ENCODE data around the gene NDNF.
A peak's percentile ranks its signal among the peaks of the same experiment; 100 is the strongest.

NDNF gene

GRCh38 chr4:121072224-121073003 is at the start of gene NDNF:
Gene NDNF, minus strand, starts transcription at chr4:121072535. Its CDS starts 26,698 bp downstream, at chr4:121045837.
- peak; percentile 6 for DNase-seq

- no peak for DNase-seq
Measured at GRCh38 chr4:121119715-121120114, 47.4 kb upstream of the NDNF start.

- no peak for DNase-seq
Measured at GRCh38 chr4:121118344-121118743, 46.0 kb upstream of the NDNF start.

GRCh38 chr4:121114756-121115155 is 42.4 kb upstream of the NDNF start:
- no peak for DNase-seq

- DNase-seq: no peak
Measured at GRCh38 chr4:121112530-121112929, 40.2 kb upstream of the NDNF start.

- no peak for DNase-seq
Measured at GRCh38 chr4:121108557-121108956, 36.2 kb upstream of the NDNF start.

GRCh38 chr4:121107507-121107906 is 35.2 kb upstream of the NDNF start:
- no peak for DNase-seq

- no peak for DNase-seq
Measured at GRCh38 chr4:121100093-121100775, 27.9 kb upstream of the NDNF start.

GRCh38 chr4:121098266-121098665 is 25.9 kb upstream of the NDNF start:
- no peak for DNase-seq

- DNase-seq: no peak
Measured at GRCh38 chr4:121096629-121097028, 24.3 kb upstream of the NDNF start.

GRCh38 chr4:121096191-121096590 is 23.9 kb upstream of the NDNF start:
- DNase-seq: no peak

- peak; percentile 52 for DNase-seq
Measured at GRCh38 chr4:121094297-121094966, 22.1 kb upstream of the NDNF start.

GRCh38 chr4:121093261-121093660 is 20.9 kb upstream of the NDNF start:
- no peak for DNase-seq

- DNase-seq: no peak
Measured at GRCh38 chr4:121091941-121092340, 19.6 kb upstream of the NDNF start.

GRCh38 chr4:121088867-121089266 is 16.5 kb upstream of the NDNF start:
- DNase-seq: no peak

GRCh38 chr4:121079376-121079775 is 7.0 kb upstream of the NDNF start:
- no peak for DNase-seq

GRCh38 chr4:121077496-121077895 is 5.2 kb upstream of the NDNF start:
- DNase-seq: no peak

- DNase-seq: no peak
Measured at GRCh38 chr4:121076416-121076815, 4.1 kb upstream of the NDNF start.

GRCh38 chr4:121073672-121074381 is 1.5 kb upstream of the NDNF start:
- DNase-seq: no peak

- no peak for DNase-seq
Measured at GRCh38 chr4:121073004-121073435, 685 bp upstream of the NDNF start.

GRCh38 chr4:121071640-121072223 is 603 bp downstream of the NDNF start:
- no peak for DNase-seq

All from NCI-H226 (cell line).